ENCODE data around the gene SFXN5. TPM values are rescaled to one million over a fixed set of nuclear protein-coding genes. Genes with fewer than 3 reads are reported as not detected.
"Not testable (repeated sequence)": the region's sequence is repeated elsewhere in the genome, so short reads cannot be mapped to it uniquely, and the experiment has no call there.

Gene SFXN5
- total RNA-seq, 2 experiments from 2014 or later, result 12.4 to 20.0 TPM

- no peaks in the 10 kb centered on the region for H3K9me3 Mint-ChIP-seq (ENCODE audit: low read depth)
- no peaks in the 10 kb centered on the region for H3K36me3 Mint-ChIP-seq
- H3K27me3 Mint-ChIP-seq, result peaks cover 28% of the 10 kb centered on the region
- H3K27ac Mint-ChIP-seq, result no peak overlapping the region
- no peak for DNase-seq
- no peak overlapping the region for H3K4me3 Mint-ChIP-seq
- CTCF ChIA-PET, result interaction anchor here (0.5 to 3.9 kb wide), 5 partner anchors 24 to 216 kb away, joined by 3 to 21 read pairs (median 4); partner anchors contain the start of gene EGR4
- peaks cover 21% of the 10 kb centered on the region for H3K4me1 Mint-ChIP-seq
- ATAC-seq, result no peak
Measured at GRCh38 chr2:73109431-73110167, 38.1 kb upstream of the SFXN5 start.

GRCh38 chr2:73107211-73107926 lies 35.9 kb upstream of the SFXN5 start:
- ATAC-seq, result peak; percentile 52
- CTCF ChIA-PET, result interaction anchor here (1.4 to 1.8 kb wide), 2 partner anchors 49 to 70 kb away, joined by 4 to 6 read pairs; no protein-coding TSS in a partner anchor
- peaks cover 27% of the 10 kb centered on the region for H3K4me1 Mint-ChIP-seq
- no peak overlapping the region for H3K4me3 Mint-ChIP-seq
- H3K9me3 Mint-ChIP-seq (ENCODE audit: low read depth), result no peaks in the 10 kb centered on the region
- H3K36me3 Mint-ChIP-seq, result no peaks in the 10 kb centered on the region
- DNase-seq, result no peak
- peaks cover 23% of the 10 kb centered on the region for H3K27me3 Mint-ChIP-seq
- peak overlapping the region; percentile 17 for H3K27ac Mint-ChIP-seq

- Mint-ChIP-seq H3K9me3 (ENCODE audit: low read depth) (no peaks in the 10 kb centered on the region), H3K27me3 (peaks cover 18% of the 10 kb centered on the region), H3K27ac (no peak overlapping the region), H3K4me3 (no peak overlapping the region), H3K36me3 (no peaks in the 10 kb centered on the region), H3K4me1 (peaks cover 24% of the 10 kb centered on the region)
- CTCF ChIA-PET, result interaction anchor here (1.4 to 1.8 kb wide), 2 partner anchors 50 to 71 kb away, joined by 4 to 6 read pairs; no protein-coding TSS in a partner anchor
- no peak for ATAC-seq
- no peak for DNase-seq
Measured at GRCh38 chr2:73106791-73107190, 35.3 kb upstream of the SFXN5 start.

GRCh38 chr2:73105511-73105971 lies 34.0 kb upstream of the SFXN5 start:
- ATAC-seq, result no peak
- no peaks in the 10 kb centered on the region for H3K9me3 Mint-ChIP-seq (ENCODE audit: low read depth)
- no peaks in the 10 kb centered on the region for H3K36me3 Mint-ChIP-seq
- H3K4me3 Mint-ChIP-seq, result no peak overlapping the region
- H3K4me1 Mint-ChIP-seq, result peaks cover 18% of the 10 kb centered on the region
- peaks cover 6% of the 10 kb centered on the region for H3K27me3 Mint-ChIP-seq
- CTCF ChIA-PET, result interaction anchor here (1.8 kb wide), 1 partner anchor 51 kb away, joined by 6 read pairs; no protein-coding TSS in a partner anchor
- DNase-seq, result no peak
- H3K27ac Mint-ChIP-seq, result no peak overlapping the region

- Mint-ChIP-seq H3K27ac (no peak overlapping the region), H3K36me3 (no peaks in the 10 kb centered on the region), H3K9me3 (ENCODE audit: low read depth) (no peaks in the 10 kb centered on the region), H3K4me3 (no peak overlapping the region), H3K27me3 (peaks cover 2% of the 10 kb centered on the region), H3K4me1 (peaks cover 18% of the 10 kb centered on the region)
- CTCF ChIA-PET, result interaction anchor here (1.1 kb wide), 1 partner anchor 19 kb away, joined by 3 read pairs; no protein-coding TSS in a partner anchor
- DNase-seq (no peak), ATAC-seq (no peak)
Measured at GRCh38 chr2:73104933-73105332, 33.4 kb upstream of the SFXN5 start.

- no peak overlapping the region for H3K4me3 Mint-ChIP-seq
- ATAC-seq, result no peak
- H3K36me3 Mint-ChIP-seq, result no peaks in the 10 kb centered on the region
- no peak for DNase-seq
- CTCF ChIA-PET, result interaction anchor here (0.9 kb wide), 1 partner anchor 17 kb away, joined by 3 read pairs; no protein-coding TSS in a partner anchor
- peaks cover 18% of the 10 kb centered on the region for H3K4me1 Mint-ChIP-seq
- H3K27me3 Mint-ChIP-seq, result no peaks in the 10 kb centered on the region
- no peaks in the 10 kb centered on the region for H3K9me3 Mint-ChIP-seq (ENCODE audit: low read depth)
- H3K27ac Mint-ChIP-seq, result no peak overlapping the region
Measured at GRCh38 chr2:73103018-73103542, 31.6 kb upstream of the SFXN5 start.

- Mint-ChIP-seq H3K9me3 (ENCODE audit: low read depth) (no peaks in the 10 kb centered on the region), H3K4me3 (no peak overlapping the region), H3K4me1 (peaks cover 8% of the 10 kb centered on the region), H3K27ac (no peak overlapping the region), H3K27me3 (no peaks in the 10 kb centered on the region), H3K36me3 (no peaks in the 10 kb centered on the region)
- CTCF ChIA-PET, result no interaction called here
- no peak for DNase-seq
- ATAC-seq, result no peak
Measured at GRCh38 chr2:73101626-73102256, 30.2 kb upstream of the SFXN5 start.

- no peaks in the 10 kb centered on the region for H3K9me3 Mint-ChIP-seq (ENCODE audit: low read depth)
- DNase-seq, result no peak
- peaks cover 8% of the 10 kb centered on the region for H3K4me1 Mint-ChIP-seq
- no peaks in the 10 kb centered on the region for H3K36me3 Mint-ChIP-seq
- no peak overlapping the region for H3K4me3 Mint-ChIP-seq
- CTCF ChIA-PET, result interaction anchor here (0.7 to 1.9 kb wide), 3 partner anchors 10 to 1483 kb away, joined by 3 to 4 read pairs (median 3); no protein-coding TSS in a partner anchor
- no peak overlapping the region for H3K27ac Mint-ChIP-seq
- H3K27me3 Mint-ChIP-seq, result no peaks in the 10 kb centered on the region
- ATAC-seq, result no peak
Measured at GRCh38 chr2:73100956-73101355, 29.4 kb upstream of the SFXN5 start.

GRCh38 chr2:73099486-73099885 lies 28.0 kb upstream of the SFXN5 start:
- Mint-ChIP-seq H3K4me1 (peaks cover 8% of the 10 kb centered on the region), H3K27me3 (no peaks in the 10 kb centered on the region), H3K27ac (no peak overlapping the region), H3K9me3 (ENCODE audit: low read depth) (no peaks in the 10 kb centered on the region), H3K36me3 (no peaks in the 10 kb centered on the region), H3K4me3 (no peak overlapping the region)
- CTCF ChIA-PET, result interaction anchor here (1.9 kb wide), 1 partner anchor 11 kb away, joined by 4 read pairs; no protein-coding TSS in a partner anchor
- DNase-seq (no peak), ATAC-seq (no peak)

- no peak for DNase-seq
- Mint-ChIP-seq H3K4me3 (no peak overlapping the region), H3K36me3 (no peaks in the 10 kb centered on the region), H3K4me1 (no peaks in the 10 kb centered on the region), H3K27me3 (no peaks in the 10 kb centered on the region), H3K9me3 (ENCODE audit: low read depth) (no peaks in the 10 kb centered on the region), H3K27ac (no peak overlapping the region)
- ATAC-seq, result no peak
- CTCF ChIA-PET, result interaction anchor here (0.8 to 1.4 kb wide), 4 partner anchors 11 to 104 kb away, joined by 3 to 8 read pairs (median 4); no protein-coding TSS in a partner anchor
Measured at GRCh38 chr2:73095910-73096309, 24.4 kb upstream of the SFXN5 start.

GRCh38 chr2:73093601-73094218 lies 22.2 kb upstream of the SFXN5 start:
- H3K9me3 Mint-ChIP-seq (ENCODE audit: low read depth); H3K4me3 Mint-ChIP-seq; ATAC-seq; H3K36me3 Mint-ChIP-seq; H3K27ac Mint-ChIP-seq; H3K4me1 Mint-ChIP-seq; H3K27me3 Mint-ChIP-seq; DNase-seq: not testable (repeated sequence)
- CTCF ChIA-PET, result interaction anchor here (2.7 kb wide), 1 partner anchor 83 kb away, joined by 11 read pairs; no protein-coding TSS in a partner anchor

- Mint-ChIP-seq H3K27ac (no peak overlapping the region), H3K27me3 (no peaks in the 10 kb centered on the region), H3K9me3 (ENCODE audit: low read depth) (no peaks in the 10 kb centered on the region), H3K36me3 (no peaks in the 10 kb centered on the region), H3K4me3 (no peak overlapping the region), H3K4me1 (no peaks in the 10 kb centered on the region)
- DNase-seq (no peak), ATAC-seq (no peak)
- CTCF ChIA-PET, result interaction anchor here (2.7 kb wide), 1 partner anchor 85 kb away, joined by 11 read pairs; no protein-coding TSS in a partner anchor
Measured at GRCh38 chr2:73092146-73092783, 20.8 kb upstream of the SFXN5 start.

Data from activated CD8-positive, alpha-beta memory T cell treated with anti-CD3 and anti-CD28 coated beads, Interleukin-2, amount 10 ng/mL, durations not matched to agents 7 days and 5 days (primary cell).